ENCODE data around the gene PDE4DIP.
"Not testable (repeated sequence)": the region's sequence is repeated elsewhere in the genome, so short reads cannot be mapped to it uniquely, and the experiment has no call there.

PDE4DIP gene

GRCh38 chr1:148874408-148875388, 30.5 kb downstream of the PDE4DIP start:
- DNase-seq (ENCODE audit: low spot score): not testable (repeated sequence)

GRCh38 chr1:148879812-148880416, 35.7 kb downstream of the PDE4DIP start:
- not testable (repeated sequence) for DNase-seq (ENCODE audit: low spot score)

GRCh38 chr1:148881261-148881660, 37.0 kb downstream of the PDE4DIP start:
- not testable (repeated sequence) for DNase-seq (ENCODE audit: low spot score)

- DNase-seq (ENCODE audit: low spot score): not testable (repeated sequence)
Measured at GRCh38 chr1:148885219-148885618, 41.0 kb downstream of the PDE4DIP start.

- DNase-seq (ENCODE audit: low spot score): not testable (repeated sequence)
Measured at GRCh38 chr1:148886293-148886692, 42.1 kb downstream of the PDE4DIP start.

- DNase-seq (ENCODE audit: low spot score): not testable (repeated sequence)
Measured at GRCh38 chr1:148888597-148888996, 44.4 kb downstream of the PDE4DIP start.

GRCh38 chr1:148889267-148890074, 45.2 kb downstream of the PDE4DIP start:
- DNase-seq (ENCODE audit: low spot score): not testable (repeated sequence)

GRCh38 chr1:148890075-148890568, 45.9 kb downstream of the PDE4DIP start:
- DNase-seq (ENCODE audit: low spot score): not testable (repeated sequence)

GRCh38 chr1:148894360-148895352, 50.4 kb downstream of the PDE4DIP start:
- not testable (repeated sequence) for DNase-seq (ENCODE audit: low spot score)

GRCh38 chr1:148900026-148900425, 55.8 kb downstream of the PDE4DIP start:
- DNase-seq (ENCODE audit: low spot score): not testable (repeated sequence)

- DNase-seq (ENCODE audit: low spot score): not testable (repeated sequence)
Measured at GRCh38 chr1:148900691-148901090, 56.5 kb downstream of the PDE4DIP start.

- not testable (repeated sequence) for DNase-seq (ENCODE audit: low spot score)
Measured at GRCh38 chr1:148901150-148901952, 57.1 kb downstream of the PDE4DIP start.

- not testable (repeated sequence) for DNase-seq (ENCODE audit: low spot score)
Measured at GRCh38 chr1:148901953-148902341, 57.7 kb downstream of the PDE4DIP start.

- not testable (repeated sequence) for DNase-seq (ENCODE audit: low spot score)
Measured at GRCh38 chr1:148909219-148909826, 65.1 kb downstream of the PDE4DIP start.

- not testable (repeated sequence) for DNase-seq (ENCODE audit: low spot score)
Measured at GRCh38 chr1:148911303-148911928, 67.2 kb downstream of the PDE4DIP start.

- DNase-seq (ENCODE audit: low spot score): not testable (repeated sequence)
Measured at GRCh38 chr1:148916222-148916621, 72.0 kb downstream of the PDE4DIP start.

- DNase-seq (ENCODE audit: low spot score): not testable (repeated sequence)
Measured at GRCh38 chr1:148916695-148917348, 72.6 kb downstream of the PDE4DIP start.

GRCh38 chr1:148918836-148919447, 74.7 kb downstream of the PDE4DIP start:
- DNase-seq (ENCODE audit: low spot score): not testable (repeated sequence)

Data from hepatic stellate cell (primary cell).